NCI-H2196 (cell line): ENCODE results near the gene TMEM240.

ENCODE experiments used
- DNase-seq: peaks from one replicate; lab custom pipeline; 2025; ENCODE audit not compliant: unreplicated experiment; lab: John Stamatoyannopoulos, UW

The TMEM240 gene

GRCh38 chr1:1540090-1540817, at the start of gene TMEM240:
Gene TMEM240 (minus strand): TSS chr1:1540624. CDS start chr1:1540346, 278 bp downstream.
- peak; percentile 55 for DNase-seq

- DNase-seq: no peak
Measured at GRCh38 chr1:1583347-1584010, 43.1 kb upstream of the TMEM240 start.

GRCh38 chr1:1582585-1583346, 42.3 kb upstream of the TMEM240 start:
- DNase-seq: no peak

GRCh38 chr1:1578371-1578940, 38.0 kb upstream of the TMEM240 start:
- DNase-seq: peak; percentile 44

GRCh38 chr1:1577367-1578011, 37.1 kb upstream of the TMEM240 start:
- DNase-seq: peak; percentile 66

DNA sequence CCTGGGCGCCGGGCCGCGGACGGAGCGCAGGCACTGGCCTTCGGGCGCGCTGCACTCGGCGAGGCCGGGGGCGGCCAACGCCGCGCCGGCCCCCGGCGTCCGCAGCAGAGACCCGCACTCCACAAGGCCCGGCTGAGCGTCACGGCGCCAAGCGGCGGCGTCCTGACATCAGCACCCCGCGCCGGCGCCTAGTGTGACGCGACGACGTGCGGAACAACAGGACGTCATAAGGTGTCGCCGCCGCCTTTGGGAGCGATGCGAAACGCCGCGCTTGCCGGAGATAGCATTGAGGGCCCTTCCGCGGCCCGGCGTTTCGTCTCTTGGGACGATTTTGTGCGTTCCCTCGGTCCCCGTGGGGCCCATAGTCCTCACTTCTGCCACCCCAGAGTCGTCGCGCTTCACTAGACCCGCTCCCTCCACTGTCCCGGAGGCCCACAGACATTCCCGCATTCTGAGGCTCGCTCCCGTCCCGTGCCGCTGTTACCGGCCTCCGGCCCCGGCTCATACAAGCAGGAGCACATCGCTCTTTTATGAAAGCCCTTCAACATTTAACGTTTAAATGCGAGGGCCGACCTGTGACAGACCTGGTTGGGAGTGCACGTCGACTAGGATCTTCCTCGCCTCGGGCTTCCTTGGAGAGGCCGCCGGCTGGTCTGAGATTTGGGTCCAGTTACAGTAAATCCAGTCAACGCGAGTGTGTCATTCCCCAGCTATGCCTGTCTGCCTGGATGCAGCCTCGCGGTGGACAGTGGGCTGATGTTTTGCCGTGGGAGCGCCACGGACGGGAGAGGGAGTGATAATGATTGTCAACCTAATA, 34.5 kb upstream of the TMEM240 start, which contains the start of gene SSU72:
Gene SSU72 (minus strand): TSS at position 143 of the 817 bp plus-strand sequence. CDS start 306 bp downstream, outside the sequence.
- DNase-seq: peak; percentile 93

DNA sequence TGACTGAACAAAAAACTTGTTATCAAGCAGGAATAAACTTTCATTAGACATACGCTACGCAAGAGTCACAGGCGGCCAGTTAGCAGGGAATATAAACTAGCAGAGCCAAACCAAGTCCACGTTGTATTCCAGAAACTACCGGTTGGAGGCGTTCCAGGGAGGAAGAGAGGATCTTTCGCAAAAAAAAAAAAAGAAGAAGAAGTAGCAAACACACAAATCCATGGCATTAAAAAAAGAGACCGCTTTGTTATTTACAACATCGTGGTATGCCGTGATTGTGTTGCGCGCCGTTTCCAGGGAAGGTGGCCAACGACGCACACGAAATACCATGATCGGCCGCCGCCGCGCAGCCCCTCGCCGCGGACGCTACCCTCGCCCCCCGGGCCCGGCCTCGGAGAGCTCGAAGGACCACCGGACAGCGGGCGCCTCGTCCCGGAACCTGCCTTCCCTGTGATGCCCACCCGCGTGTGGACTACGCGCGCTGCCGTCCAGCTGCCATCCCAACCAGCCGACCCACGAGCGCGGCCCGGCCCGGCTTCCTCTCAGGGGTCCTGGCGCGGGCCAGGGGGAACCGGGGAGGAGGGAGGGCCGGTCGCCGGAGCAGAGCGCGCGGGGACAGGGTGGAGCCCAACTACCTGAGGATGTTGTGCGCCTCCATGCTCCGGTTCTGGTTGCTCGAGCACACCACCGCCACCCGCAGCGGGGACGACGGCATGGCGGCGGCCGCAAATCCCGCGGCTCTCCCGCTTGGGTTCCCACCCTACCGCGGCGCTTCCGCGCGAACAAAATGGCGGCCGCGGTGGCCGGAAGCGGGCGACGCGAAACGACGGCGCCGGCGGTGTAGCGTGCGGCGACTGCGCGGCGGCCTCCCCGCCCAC, 33.7 kb upstream of the TMEM240 start:
- DNase-seq: peak; percentile 84

DNA sequence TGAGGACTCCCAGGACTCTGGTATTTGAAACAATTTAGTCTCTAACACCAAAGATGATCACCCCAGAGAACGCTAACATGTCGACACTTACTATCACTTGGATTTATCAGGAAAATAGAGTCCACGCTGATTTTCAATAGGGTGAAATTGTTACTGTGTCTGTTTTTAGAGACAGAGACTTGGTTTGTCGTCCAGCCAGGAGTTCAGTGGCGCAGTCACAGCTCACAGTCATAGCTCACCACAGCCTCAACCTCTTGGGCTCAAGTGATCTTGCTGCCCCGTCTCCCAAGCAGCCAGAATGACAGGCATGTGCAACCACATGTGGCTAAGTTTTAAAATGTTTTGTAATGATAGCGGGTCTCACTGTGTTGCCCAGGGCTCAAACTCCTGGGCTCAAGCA, 28.9 kb upstream of the TMEM240 start:
- no peak for DNase-seq

- DNase-seq: no peak
Measured at GRCh38 chr1:1567891-1568291, 27.5 kb upstream of the TMEM240 start.

GRCh38 chr1:1567152-1567875, 26.9 kb upstream of the TMEM240 start:
- DNase-seq: no peak

DNA sequence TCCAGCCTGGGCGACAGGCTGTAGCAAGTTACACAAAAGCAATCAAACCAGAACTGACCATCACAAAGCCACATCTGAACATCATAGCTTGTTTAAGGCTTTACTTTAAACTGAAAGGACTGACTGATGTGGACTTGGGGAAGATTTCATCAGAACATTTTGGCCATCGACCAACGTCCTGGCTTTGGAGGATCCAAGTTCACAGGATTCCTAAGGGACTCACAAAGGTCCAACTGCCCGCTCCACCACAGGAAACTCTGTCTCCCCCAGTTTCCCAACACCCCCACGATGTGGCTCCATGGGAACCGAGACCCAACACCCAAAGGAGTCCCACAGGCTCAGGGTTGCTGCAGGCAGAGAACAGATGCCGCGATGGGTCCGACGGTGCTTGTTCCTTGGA, 24.9 kb upstream of the TMEM240 start:
- no peak for DNase-seq

GRCh38 chr1:1564268-1564667, 23.8 kb upstream of the TMEM240 start:
- no peak for DNase-seq

- DNase-seq: no peak
Measured at GRCh38 chr1:1563688-1564087, 23.3 kb upstream of the TMEM240 start.

DNA sequence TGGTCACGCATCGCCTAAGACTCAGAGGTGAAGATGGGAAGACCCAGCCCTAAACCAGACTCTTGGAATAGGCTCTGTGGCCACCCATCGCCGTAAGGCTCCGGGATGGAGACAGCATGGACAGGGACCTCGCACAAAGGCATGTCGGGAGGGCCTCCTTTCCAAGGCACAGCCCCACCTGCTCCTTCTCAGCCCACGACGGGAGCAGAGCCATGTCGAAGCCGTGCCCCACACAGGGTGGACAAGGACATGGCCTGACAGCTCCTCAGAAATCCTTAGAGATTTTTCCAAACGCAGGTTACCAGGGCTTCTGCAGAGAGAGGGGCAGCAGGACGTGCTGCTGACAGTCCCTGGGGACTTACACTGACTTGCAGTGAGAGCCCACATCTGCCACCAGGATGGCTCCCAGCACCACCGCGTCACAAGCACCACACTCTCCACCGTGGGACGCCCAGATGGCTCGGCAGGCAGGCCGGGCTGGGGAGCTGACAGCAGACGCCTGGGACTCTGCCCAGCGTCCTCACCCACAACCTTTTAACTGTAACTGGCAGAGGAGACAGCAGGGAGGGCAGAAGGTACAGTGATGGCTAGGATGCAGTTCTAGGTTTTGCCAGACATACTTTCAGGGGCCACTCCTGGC, 22.3 kb upstream of the TMEM240 start:
- DNase-seq: no peak

DNA sequence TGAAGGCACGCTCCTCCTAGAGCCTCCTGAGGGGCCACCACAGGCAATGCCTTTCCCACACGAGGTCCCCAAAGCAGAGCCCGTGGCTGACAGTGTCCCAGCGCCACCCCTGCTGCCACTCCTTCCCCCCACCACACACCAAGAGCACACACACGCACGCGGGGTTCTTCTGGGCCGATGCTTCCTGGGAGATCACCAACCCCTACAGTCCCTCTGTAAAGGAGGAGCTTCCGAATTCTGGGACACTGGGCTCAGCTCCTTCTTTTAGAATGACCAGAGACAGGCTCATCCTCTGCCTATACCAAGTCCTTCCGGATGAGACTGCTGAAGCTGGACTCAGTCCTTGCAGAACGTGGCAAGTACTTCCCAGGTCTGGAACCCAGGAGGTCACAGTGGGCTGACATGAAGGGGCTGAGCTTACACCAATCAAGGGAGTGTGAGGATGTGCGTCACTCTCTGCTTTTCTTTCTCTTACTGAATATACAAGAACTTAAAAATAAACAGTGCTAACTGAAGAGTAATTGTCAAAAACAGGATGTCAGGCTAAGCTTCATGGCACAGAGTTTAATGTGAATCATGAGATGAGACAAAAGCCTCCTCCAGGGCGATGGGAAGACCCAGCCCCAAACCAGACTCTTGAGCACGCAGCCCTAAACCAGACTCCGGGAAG, 21.5 kb upstream of the TMEM240 start:
- no peak for DNase-seq

DNA sequence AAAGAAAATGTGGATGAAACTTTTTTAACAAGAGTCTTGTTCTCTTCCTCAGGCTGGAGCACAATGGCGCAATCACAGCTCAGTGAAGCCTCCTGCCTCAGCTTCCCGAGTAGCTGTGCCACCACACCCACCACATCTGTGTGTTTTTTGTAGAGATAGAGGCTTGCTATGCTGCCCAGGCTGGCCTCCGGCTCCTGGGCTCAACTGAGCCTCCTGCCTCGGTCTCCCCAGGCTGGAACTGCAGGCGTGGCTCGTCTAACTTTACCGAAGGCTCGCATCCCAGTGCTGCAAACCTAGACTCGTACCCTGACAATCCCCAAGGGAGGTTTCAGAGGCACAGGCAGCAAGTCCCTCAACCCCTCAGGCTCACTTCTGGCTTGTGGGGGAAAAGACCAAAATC, 19.8 kb upstream of the TMEM240 start:
- DNase-seq: no peak

DNA sequence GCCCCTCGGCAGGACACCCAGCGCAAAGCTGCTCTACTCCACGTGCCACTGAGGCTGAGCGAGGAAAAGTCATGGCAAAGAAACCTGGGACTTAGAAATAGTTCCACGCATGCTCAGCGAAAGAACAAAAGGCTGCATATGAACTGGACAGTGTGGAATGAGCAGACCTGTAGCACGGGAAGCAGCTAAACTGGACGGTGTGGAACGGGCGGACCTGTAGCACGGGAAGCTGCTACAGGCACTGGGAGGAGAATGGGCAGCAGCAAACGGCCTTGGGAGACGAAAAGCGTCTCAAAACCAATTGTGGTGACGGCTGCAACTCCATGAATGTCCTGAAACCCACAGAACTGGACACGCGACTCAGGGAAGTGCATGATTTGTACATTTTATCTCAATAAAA, 18.6 kb upstream of the TMEM240 start:
- DNase-seq: no peak
